Brain microvascular endothelial cell (primary cell): Measurements from ENCODE around the gene OIT3.
"Not testable (repeated sequence)": the region's sequence is repeated elsewhere in the genome, so short reads cannot be mapped to it uniquely, and the experiment has no call there.

ENCODE experiments used
- DNase-seq: peaks from one replicate; pipeline ENCODE4 v3.0.0-alpha.2; 2020
- H3K27ac ChIP-seq: fragments of 250-450 bp; sonication (Bioruptor Pico); 2 replicates; pipeline ENCODE4 v1.5.1; 2020; ENCODE audit warnings: mild to moderate bottlenecking, moderate library complexity
- H3K27me3 ChIP-seq: fragments of 250-450 bp; sonication (Bioruptor Pico); replicated peaks from 2 replicates; pipeline ENCODE4 v1.5.1; 2020; ENCODE audit warnings: mild to moderate bottlenecking
- H3K36me3 ChIP-seq: fragments of 250-450 bp; sonication (Bioruptor Pico); replicated peaks from 2 replicates; pipeline ENCODE4 v1.5.1; 2020; ENCODE audit warnings: mild to moderate bottlenecking
- H3K4me3 ChIP-seq: 2 replicates; pipeline ENCODE4 v1.5.1; 2011; ENCODE audit warnings: low read depth, mild to moderate bottlenecking, control low read depth, low read length, moderate library complexity
- CTCF ChIP-seq: IDR thresholded peaks from 2 replicates; pipeline ENCODE4 v1.5.1; 2011; ENCODE audit warnings: low read depth, mild to moderate bottlenecking, moderate library complexity, low read length, control low read depth, inconsistent platforms; ENCODE audit errors: missing control alignments
- in situ Hi-C: cut with HindIII; loops from 2 replicates; pipeline ENCODE4 v1.10.0; 2017; ENCODE audit warnings: low sequenced_read_pairs, low pct_ligation_motif_present

Gene OIT3

GRCh38 chr10:72904806-72905205, 11.3 kb downstream of the OIT3 start:
- H3K4me3 ChIP-seq, result no peak overlapping the region
- H3K27ac ChIP-seq, result no peak overlapping the region
- in situ Hi-C loops, result no loop called here
- H3K36me3 ChIP-seq, result no peaks in the 10 kb centered on the region
- no peaks in the 10 kb centered on the region for H3K27me3 ChIP-seq
- no peak for DNase-seq
- TF ChIP-seq CTCF, result no peak

GRCh38 chr10:72906446-72906845, 12.9 kb downstream of the OIT3 start:
- DNase-seq, result peak; percentile 2
- no peak for TF ChIP-seq CTCF
- in situ Hi-C loops, result no loop called here

GRCh38 chr10:72910705-72911104, 17.2 kb downstream of the OIT3 start:
- H3K36me3 ChIP-seq, result no peaks in the 10 kb centered on the region
- H3K27me3 ChIP-seq, result no peaks in the 10 kb centered on the region
- no peak for TF ChIP-seq CTCF
- DNase-seq, result no peak
- in situ Hi-C loops, result no loop called here
- no peak overlapping the region for H3K27ac ChIP-seq
- no peak overlapping the region for H3K4me3 ChIP-seq

More at GRCh38 chr10:72906446-72906845, 12.9 kb downstream of the OIT3 start:
- Histone ChIP-seq H3K36me3 (no peaks in the 10 kb centered on the region), H3K4me3 (no peak overlapping the region), H3K27ac (no peak overlapping the region), H3K27me3 (no peaks in the 10 kb centered on the region)

- no peak for DNase-seq
- in situ Hi-C loops, result no loop called here
- no peaks in the 10 kb centered on the region for H3K27me3 ChIP-seq
- no peak overlapping the region for H3K27ac ChIP-seq
- no peak overlapping the region for H3K4me3 ChIP-seq
- no peaks in the 10 kb centered on the region for H3K36me3 ChIP-seq
- no peak for TF ChIP-seq CTCF
These were observed 18.2 kb downstream of the OIT3 start for GRCh38 chr10:72911758-72912157.

- TF ChIP-seq CTCF, result no peak
- H3K36me3 ChIP-seq, result no peaks in the 10 kb centered on the region
- no peak overlapping the region for H3K4me3 ChIP-seq
- H3K27me3 ChIP-seq, result no peaks in the 10 kb centered on the region
- in situ Hi-C loops, result no loop called here
- H3K27ac ChIP-seq, result no peak overlapping the region
- no peak for DNase-seq
These were observed 19.2 kb downstream of the OIT3 start for GRCh38 chr10:72912736-72913135.

- DNase-seq, result no peak
- H3K27me3 ChIP-seq, result no peaks in the 10 kb centered on the region
- H3K4me3 ChIP-seq, result no peak overlapping the region
- in situ Hi-C loops, result no loop called here
- no peaks in the 10 kb centered on the region for H3K36me3 ChIP-seq
- H3K27ac ChIP-seq, result no peak overlapping the region
- no peak for TF ChIP-seq CTCF
These were observed 19.7 kb downstream of the OIT3 start for GRCh38 chr10:72913287-72913686.

- in situ Hi-C loops, H3K27me3 ChIP-seq: not testable (repeated sequence)
These were observed 23.7 kb downstream of the OIT3 start for GRCh38 chr10:72917201-72917600.

GRCh38 chr10:72917803-72918332, 24.3 kb downstream of the OIT3 start:
- H3K27ac ChIP-seq, H3K27me3 ChIP-seq, H3K36me3 ChIP-seq, H3K4me3 ChIP-seq, DNase-seq, in situ Hi-C loops: not testable (repeated sequence)

More at GRCh38 chr10:72917201-72917600, 23.7 kb downstream of the OIT3 start:
- not testable (repeated sequence) for H3K27ac ChIP-seq, H3K36me3 ChIP-seq, H3K4me3 ChIP-seq, DNase-seq
